Colon (tissue), 2 donors: ENCODE measurements around the gene GCLC.

Experiments used
- FAIRE-seq: peaks from 2 replicates; lab custom pipeline; 2012; peaks lifted over from hg19 to GRCh38; lab: Jason Lieb, UNC
- donor health status: control.
- donor health status: control.

Gene GCLC

DNA sequence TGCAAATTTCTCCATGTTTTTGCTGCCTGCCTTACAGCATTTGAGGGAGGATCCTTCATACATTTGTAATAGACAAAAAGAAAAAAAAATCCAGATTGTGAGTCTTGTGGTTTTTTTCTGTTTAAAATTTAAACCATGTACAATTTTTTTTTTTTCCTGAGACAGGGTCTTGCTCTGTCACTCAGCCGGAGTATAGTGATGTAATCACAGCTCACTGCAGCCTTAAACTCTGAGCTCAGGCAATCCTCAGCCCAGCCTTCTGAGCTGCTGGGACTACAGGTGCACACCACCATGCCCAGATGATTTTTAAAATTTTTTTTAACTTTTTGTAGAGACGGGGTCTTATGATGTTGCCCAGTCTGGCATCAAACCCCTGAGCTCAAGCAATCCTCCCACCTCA lies 97.0 kb downstream of the GCLC start:
- no peak for FAIRE-seq
